ENCODE results near the gene SYNJ2.

The SYNJ2 gene

GRCh38 chr6:158103228-158103627, 121.6 kb downstream of the SYNJ2 start:
- no peak for TF ChIP-seq CTCF (IDR thresholded peaks at IDR 0.05; ENCODE audit: extremely low read depth, missing control alignments)
- no peak for DNase-seq (ENCODE audit: low spot score)

GRCh38 chr6:158104696-158105095, 123.0 kb downstream of the SYNJ2 start:
- no peak for TF ChIP-seq CTCF (IDR thresholded peaks at IDR 0.05; ENCODE audit: extremely low read depth, missing control alignments)
- no peak for DNase-seq (ENCODE audit: low spot score)

GRCh38 chr6:158109748-158110147, 128.1 kb downstream of the SYNJ2 start:
- DNase-seq (ENCODE audit: low spot score), result no peak
- no peak for TF ChIP-seq CTCF (IDR thresholded peaks at IDR 0.05; ENCODE audit: extremely low read depth, missing control alignments)

GRCh38 chr6:158110986-158111385, 129.3 kb downstream of the SYNJ2 start:
- no peak for DNase-seq (ENCODE audit: low spot score)
- no peak for TF ChIP-seq CTCF (IDR thresholded peaks at IDR 0.05; ENCODE audit: extremely low read depth, missing control alignments)

GRCh38 chr6:158111987-158112386, 130.3 kb downstream of the SYNJ2 start:
- no peak for TF ChIP-seq CTCF (IDR thresholded peaks at IDR 0.05; ENCODE audit: extremely low read depth, missing control alignments)
- DNase-seq (ENCODE audit: low spot score), result no peak

- no peak for TF ChIP-seq CTCF (IDR thresholded peaks at IDR 0.05; ENCODE audit: extremely low read depth, missing control alignments)
- DNase-seq (ENCODE audit: low spot score), result no peak
Observed at GRCh38 chr6:158113802-158114201, 132.1 kb downstream of the SYNJ2 start.

GRCh38 chr6:158115102-158115501, 133.4 kb downstream of the SYNJ2 start:
- TF ChIP-seq CTCF (IDR thresholded peaks at IDR 0.05; ENCODE audit: extremely low read depth, missing control alignments), result no peak
- DNase-seq (ENCODE audit: low spot score), result no peak

Data from GM20000 (cell line).